Measurements from ENCODE around the gene BNIP3.

- TF ChIP-seq, protein P1, sequence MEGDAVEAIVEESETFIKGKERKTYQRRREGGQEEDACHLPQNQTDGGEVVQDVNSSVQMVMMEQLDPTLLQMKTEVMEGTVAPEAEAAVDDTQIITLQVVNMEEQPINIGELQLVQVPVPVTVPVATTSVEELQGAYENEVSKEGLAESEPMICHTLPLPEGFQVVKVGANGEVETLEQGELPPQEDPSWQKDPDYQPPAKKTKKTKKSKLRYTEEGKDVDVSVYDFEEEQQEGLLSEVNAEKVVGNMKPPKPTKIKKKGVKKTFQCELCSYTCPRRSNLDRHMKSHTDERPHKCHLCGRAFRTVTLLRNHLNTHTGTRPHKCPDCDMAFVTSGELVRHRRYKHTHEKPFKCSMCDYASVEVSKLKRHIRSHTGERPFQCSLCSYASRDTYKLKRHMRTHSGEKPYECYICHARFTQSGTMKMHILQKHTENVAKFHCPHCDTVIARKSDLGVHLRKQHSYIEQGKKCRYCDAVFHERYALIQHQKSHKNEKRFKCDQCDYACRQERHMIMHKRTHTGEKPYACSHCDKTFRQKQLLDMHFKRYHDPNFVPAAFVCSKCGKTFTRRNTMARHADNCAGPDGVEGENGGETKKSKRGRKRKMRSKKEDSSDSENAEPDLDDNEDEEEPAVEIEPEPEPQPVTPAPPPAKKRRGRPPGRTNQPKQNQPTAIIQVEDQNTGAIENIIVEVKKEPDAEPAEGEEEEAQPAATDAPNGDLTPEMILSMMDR (IDR thresholded peaks at IDR 0.05; ENCODE audit: poor library complexity), result no peak
- TF ChIP-seq EZH2 (IDR thresholded peaks at IDR 0.05; ENCODE audit: borderline replicate concordance), result no peak
- no peak for TF ChIP-seq EZH2phosphoT487 (IDR thresholded peaks at IDR 0.05; ENCODE audit: low read depth, severe bottlenecking, unreplicated experiment)
Observed at GRCh38 chr10:131928248-131929095, 53.3 kb downstream of the BNIP3 start.

Measured in hepatocyte (in vitro differentiated cells).